Kidney (tissue), 14 donors: Measurements from ENCODE around the gene SLC16A9. TPM values are rescaled to one million over a fixed set of nuclear protein-coding genes. Genes with fewer than 3 reads are reported as not detected.
"Not testable (repeated sequence)": the region's sequence is repeated elsewhere in the genome, so short reads cannot be mapped to it uniquely, and the experiment has no call there.

ENCODE experiments used
- DNase-seq, 5 donors: peaks; one replicate each; pipeline ENCODE4 v3.0.0-alpha.2; 2013 to 2020
- FAIRE-seq: peaks from 2 replicates; lab custom pipeline; 2012; peaks lifted over from hg19 to GRCh38; lab: Jason Lieb, UNC
- H3K27ac ChIP-seq, 2 donors: one replicate each; pipeline ENCODE4 v1.7.0; 2013; ENCODE audit warnings: low read depth in 2 of 2, low read length in 2 of 2, inconsistent platforms in 1 of 2
- H3K27me3 ChIP-seq: one replicate; pipeline ENCODE4 v1.7.1; 2013; ENCODE audit warnings: low read length, inconsistent platforms; ENCODE audit not compliant: control insufficient read depth, insufficient read depth
- H3K36me3 ChIP-seq, 3 donors: one replicate each; pipeline versions ENCODE4 v1.7.0 to v1.7.1; 2013; ENCODE audit warnings: low read length in 3 of 3, control low read depth in 1 of 3, inconsistent platforms in 1 of 3; ENCODE audit not compliant: insufficient read depth in 3 of 3, control insufficient read depth in 2 of 3
- H3K4me1 ChIP-seq, 3 donors: one replicate each; pipeline versions ENCODE4 v1.7.0 to v1.7.1; 2013; ENCODE audit warnings: low read length in 3 of 3, inconsistent platforms in 1 of 3, low read depth in 1 of 3; ENCODE audit not compliant: control insufficient read depth in 2 of 3, insufficient read depth in 2 of 3
- H3K4me3 ChIP-seq, 3 donors: one replicate each; pipeline versions ENCODE4 v1.7.0 to v1.8.1; 2013; ENCODE audit warnings: low read length in 3 of 3, control low read depth in 1 of 3, inconsistent platforms in 1 of 3
- H3K9ac ChIP-seq, 3 donors: one replicate each; pipeline versions ENCODE4 v1.7.0 to v1.7.1; 2013; ENCODE audit warnings: low read length in 3 of 3, control low read depth in 1 of 3, inconsistent platforms in 1 of 3
- H3K9me3 ChIP-seq, 3 donors: one replicate each; pipeline versions ENCODE4 v1.7.0 to v1.7.1; 2013; ENCODE audit warnings: low read length in 3 of 3, control low read depth in 1 of 3, inconsistent platforms in 1 of 3; ENCODE audit not compliant: control insufficient read depth in 2 of 3, insufficient read depth in 1 of 3
- CTCF ChIP-seq: IDR thresholded peaks from 3 replicates; pipeline ENCODE4 v1.5.1; 2012; ENCODE audit warnings: mild to moderate bottlenecking, moderate library complexity, borderline replicate concordance; ENCODE audit not compliant: insufficient read depth; ENCODE audit errors: extremely low read depth
- intact Hi-C: fragments of 100-400 bp; cut with DNase I; formaldehyde crosslinking; loops from one replicate; pipeline ENCODE4 v1.11.1; 2022
- polyA plus RNA-seq: library from polyadenylated mRNA; stranded (reverse); fragments of 350-450 nt; fragmentation: Illumina TruSeq; extraction: RNeasy Lipid Tissue Mini Kit (QIAGEN cat#74804); gene quantifications from one replicate; pipeline ENCODE4 v1.2.3, GENCODE V29; 2014; ENCODE audit warnings: low read depth, low replicate concordance; ENCODE audit not compliant: insufficient read depth
- total RNA-seq: library from RNA; stranded (reverse); fragmentation: NEBNext Ultra II Directional; extraction: Animal tissue kit (Norgen Biotek cat#: 25700); gene quantifications from one replicate; pipeline ENCODE4 v1.2.1, GENCODE V29; 2021
- donor health status: control.
- donor health status: control.
- donor health status: control.
- donor health status: control.
- donor health status: control.
- donor health status: DM: yes; HTN: yes; CAD: no.
- donor health status: Normal renal cell carcinoma (clear cell type).

Gene SLC16A9
- total and polyA plus RNA-seq, 2 donors from 2014 or later, result 15.5 to 91.1 TPM

DNA sequence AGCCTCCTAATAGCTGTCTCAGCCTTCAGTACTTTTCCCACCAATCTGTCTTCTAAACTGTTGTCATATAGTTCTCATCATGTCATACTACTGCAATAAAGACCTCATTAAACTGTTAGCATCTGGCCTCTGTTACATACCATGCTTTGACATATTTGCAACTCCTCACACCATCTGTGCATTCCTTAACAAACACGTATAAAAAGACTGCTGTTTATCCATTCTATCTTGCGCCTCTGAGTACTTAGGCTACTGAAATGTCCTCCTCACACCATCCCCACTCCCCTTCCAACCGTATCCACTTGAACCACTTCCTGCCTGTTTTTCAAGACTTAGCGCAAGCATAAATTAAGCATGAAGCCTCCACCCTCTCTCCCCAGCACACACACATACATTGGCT, 41.6 kb downstream of the SLC16A9 start:
- DNase-seq, result no peak
- intact Hi-C loops, result no loop called here
- Histone ChIP-seq H3K9ac (no peak overlapping the region), H3K4me1 (no peaks in the 10 kb centered on the region), H3K27ac (no peak overlapping the region), H3K36me3 (peaks cover 0 to 19% (median 8%) of the 10 kb centered on the region in 3 donors), H3K4me3 (no peak overlapping the region), H3K9me3 (no peaks in the 10 kb centered on the region), H3K27me3 (no peaks in the 10 kb centered on the region)
- TF ChIP-seq CTCF, result no peak
- no peak for FAIRE-seq

GRCh38 chr10:59666310-59666709, 43.3 kb downstream of the SLC16A9 start:
- intact Hi-C loops, result no loop called here
- no peak overlapping the region for H3K9ac ChIP-seq
- H3K36me3 ChIP-seq, result peaks cover 0 to 7% (median 6%) of the 10 kb centered on the region in 3 donors
- no peaks in the 10 kb centered on the region for H3K4me1 ChIP-seq
- no peak overlapping the region for H3K27ac ChIP-seq
- no peak overlapping the region for H3K4me3 ChIP-seq
- FAIRE-seq (no peak), DNase-seq (no peak)
- TF ChIP-seq CTCF, result no peak
- H3K27me3 ChIP-seq, result no peaks in the 10 kb centered on the region
- no peaks in the 10 kb centered on the region for H3K9me3 ChIP-seq

DNA sequence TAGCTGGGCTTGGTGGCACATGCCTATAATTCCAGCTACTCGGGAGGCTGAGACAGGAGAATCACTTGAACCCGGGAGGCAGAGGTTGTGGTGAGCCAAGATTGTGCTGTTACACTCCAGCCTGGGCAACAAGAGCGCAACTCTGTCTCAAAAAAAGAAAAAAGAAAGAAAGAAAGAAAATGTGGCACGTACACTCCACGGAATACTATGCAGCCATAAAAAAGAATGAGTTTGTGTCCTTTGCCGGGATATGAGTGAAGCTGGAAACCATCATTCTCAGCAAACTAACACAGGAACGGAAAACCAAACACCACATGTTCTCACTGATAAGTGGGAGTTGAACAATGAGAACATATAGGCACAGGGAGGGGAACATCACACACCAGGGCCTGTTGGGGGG, 46.4 kb downstream of the SLC16A9 start:
- H3K9me3 ChIP-seq, H3K4me3 ChIP-seq, DNase-seq, H3K4me1 ChIP-seq, H3K27ac ChIP-seq, FAIRE-seq, H3K9ac ChIP-seq, intact Hi-C loops, H3K36me3 ChIP-seq, H3K27me3 ChIP-seq: not testable (repeated sequence)

DNA sequence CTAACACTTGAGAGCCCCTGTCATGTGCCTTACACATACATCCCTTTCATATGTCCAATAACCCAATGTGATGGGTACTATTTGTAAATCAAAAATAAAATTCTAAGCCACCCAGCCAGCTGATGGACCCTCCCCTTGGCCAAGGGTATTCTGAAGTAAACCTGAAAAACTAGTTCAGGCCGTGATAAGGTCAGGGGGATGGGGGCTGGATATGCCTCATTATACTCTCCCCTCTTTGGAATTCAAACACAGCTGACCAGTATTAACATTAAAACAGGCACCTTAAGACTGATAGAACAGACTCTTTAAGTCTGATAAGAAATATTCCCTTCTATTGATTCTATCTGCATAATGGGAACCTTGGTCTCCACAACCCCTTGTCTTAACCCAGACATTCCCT, 51.9 kb downstream of the SLC16A9 start:
- intact Hi-C loops, result no loop called here
- FAIRE-seq, result no peak
- H3K9ac ChIP-seq, result no peak overlapping the region

More for the DNA sequence above, 51.9 kb downstream of the SLC16A9 start:
- Histone ChIP-seq H3K27ac (no peak overlapping the region), H3K27me3 (no peaks in the 10 kb centered on the region), H3K36me3 (peaks cover 2 to 9% (median 2%) of the 10 kb centered on the region in 3 donors), H3K9me3 (peaks cover 0 to 2% (median 0%) of the 10 kb centered on the region in 3 donors), H3K4me3 (no peak overlapping the region), H3K4me1 (no peaks in the 10 kb centered on the region)
- DNase-seq, result peak in 2 of 5 donors; percentile 6 to 18
- TF ChIP-seq CTCF, result no peak
